Measurements from ENCODE around the gene TTLL4.

Gene TTLL4

GRCh38 chr2:218663901-218664300, 46.7 kb upstream of the TTLL4 start:
- Histone ChIP-seq H2AFZ (ENCODE audit: low read length) (no peak overlapping the region), H3K36me3 (ENCODE audit: insufficient read depth, low read length) (peaks cover 69% of the 10 kb centered on the region), H3K4me1 (ENCODE audit: insufficient read depth, low read length, severe bottlenecking) (peaks cover 11% of the 10 kb centered on the region), H3K27me3 (ENCODE audit: insufficient read depth, low read length) (no peaks in the 10 kb centered on the region), H3F3A (ENCODE audit: insufficient read depth, low read length) (no peaks in the 10 kb centered on the region), H3K9ac (ENCODE audit: low read length) (no peak overlapping the region), H4K20me1 (ENCODE audit: insufficient read depth, low read length) (no peaks in the 10 kb centered on the region), H3K9me2 (ENCODE audit: low read depth, low read length) (no peaks in the 10 kb centered on the region), H3K9me3 (ENCODE audit: low read length) (no peaks in the 10 kb centered on the region), H3K4me2 (ENCODE audit: low read length) (no peak overlapping the region), H3K4me3 (ENCODE audit: low read depth, low read length, poor library complexity, severe bottlenecking) (no peak overlapping the region), H3K27ac (ENCODE audit: low read depth, low read length, poor library complexity, severe bottlenecking) (no peak overlapping the region), H3K79me2 (ENCODE audit: insufficient read depth, low read length) (peaks cover 7% of the 10 kb centered on the region)
- no peak for TF ChIP-seq EZH2 (IDR thresholded peaks at IDR 0.05; ENCODE audit: borderline replicate concordance, low read length)

- no peak for TF ChIP-seq CTCF (IDR thresholded peaks at IDR 0.05; ENCODE audit: low read length)
- no peak for TF ChIP-seq EZH2 (IDR thresholded peaks at IDR 0.05; ENCODE audit: borderline replicate concordance, low read length)
Measured at GRCh38 chr2:218664653-218665052, 46.0 kb upstream of the TTLL4 start.

GRCh38 chr2:218671097-218671653, 39.5 kb upstream of the TTLL4 start:
- Histone ChIP-seq H3K4me1 (ENCODE audit: insufficient read depth, low read length, severe bottlenecking) (peaks cover 17% of the 10 kb centered on the region), H3K27ac (ENCODE audit: low read depth, low read length, poor library complexity, severe bottlenecking) (no peak overlapping the region), H2AFZ (ENCODE audit: low read length) (no peak overlapping the region), H3K4me2 (ENCODE audit: low read length) (peak overlapping the region; percentile 100), H3K4me3 (ENCODE audit: low read depth, low read length, poor library complexity, severe bottlenecking) (peak overlapping the region; percentile 82), H3F3A (ENCODE audit: insufficient read depth, low read length) (no peaks in the 10 kb centered on the region), H3K9me3 (ENCODE audit: low read length) (no peaks in the 10 kb centered on the region), H3K27me3 (ENCODE audit: insufficient read depth, low read length) (no peaks in the 10 kb centered on the region), H3K9ac (ENCODE audit: low read length) (peak overlapping the region; percentile 76), H4K20me1 (ENCODE audit: insufficient read depth, low read length) (no peaks in the 10 kb centered on the region), H3K9me2 (ENCODE audit: low read depth, low read length) (no peaks in the 10 kb centered on the region), H3K36me3 (ENCODE audit: insufficient read depth, low read length) (peaks cover 21% of the 10 kb centered on the region), H3K79me2 (ENCODE audit: insufficient read depth, low read length) (peaks cover 4% of the 10 kb centered on the region; the same call in 1 of the 2 replicates)
- TF ChIP-seq EZH2 (IDR thresholded peaks at IDR 0.05; ENCODE audit: borderline replicate concordance, low read length) (no peak), CTCF (IDR thresholded peaks at IDR 0.05; ENCODE audit: low read length) (no peak)

More at GRCh38 chr2:218664653-218665052, 46.0 kb upstream of the TTLL4 start:
- Histone ChIP-seq H3K36me3 (ENCODE audit: insufficient read depth, low read length) (peaks cover 69% of the 10 kb centered on the region), H2AFZ (ENCODE audit: low read length) (no peak overlapping the region), H3K9ac (ENCODE audit: low read length) (no peak overlapping the region), H4K20me1 (ENCODE audit: insufficient read depth, low read length) (no peaks in the 10 kb centered on the region), H3K4me1 (ENCODE audit: insufficient read depth, low read length, severe bottlenecking) (peaks cover 11% of the 10 kb centered on the region), H3K9me3 (ENCODE audit: low read length) (no peaks in the 10 kb centered on the region), H3K27ac (ENCODE audit: low read depth, low read length, poor library complexity, severe bottlenecking) (no peak overlapping the region), H3K4me2 (ENCODE audit: low read length) (no peak overlapping the region), H3K27me3 (ENCODE audit: insufficient read depth, low read length) (no peaks in the 10 kb centered on the region), H3K9me2 (ENCODE audit: low read depth, low read length) (no peaks in the 10 kb centered on the region), H3K4me3 (ENCODE audit: low read depth, low read length, poor library complexity, severe bottlenecking) (no peak overlapping the region), H3K79me2 (ENCODE audit: insufficient read depth, low read length) (peaks cover 7% of the 10 kb centered on the region), H3F3A (ENCODE audit: insufficient read depth, low read length) (no peaks in the 10 kb centered on the region)
